GM12878 (cell line): ENCODE results near the gene RRH. TPM values are rescaled to one million over a fixed set of nuclear protein-coding genes. Genes with fewer than 3 reads are reported as not detected.

ENCODE experiments used
- ASH2L ChIP-seq: fragments of 300-600, 200-600 bp; sonication (generic); IDR thresholded peaks from 2 replicates; pipeline ENCODE4 v1.6.1; 2017; ENCODE audit warnings: low read depth, mild to moderate bottlenecking, borderline replicate concordance
- ATF2 ChIP-seq: IDR thresholded peaks from 2 replicates; pipeline ENCODE4 v1.6.1; 2012; ENCODE audit warnings: low read length, inconsistent platforms
- DPF2 ChIP-seq: fragments of 450-650 bp; IDR thresholded peaks from 2 replicates; pipeline ENCODE4 v1.6.1; 2017; ENCODE audit warnings: mild to moderate bottlenecking
- ETV6 ChIP-seq, 2 experiments: fragments of 450-650 bp in 1 of 2; IDR thresholded peaks in 1 of 2; conservative IDR thresholded peaks in 1 of 2; 2 replicates each; pipeline ENCODE4 v1.6.1; 2014; ENCODE audit warnings: antibody characterized with exemption in 1 of 2, borderline replicate concordance in 1 of 2, low read depth in 1 of 2, mild to moderate bottlenecking in 1 of 2, moderate library complexity in 1 of 2
- FOXM1 ChIP-seq: IDR thresholded peaks from 2 replicates; pipeline ENCODE4 v1.6.1; 2012; ENCODE audit warnings: low read depth, mild to moderate bottlenecking, inconsistent platforms, low read length, moderate library complexity
- MEF2A ChIP-seq: IDR thresholded peaks from 2 replicates; pipeline ENCODE4 v1.6.1; 2011; ENCODE audit warnings: low read depth, mild to moderate bottlenecking, low read length, moderate library complexity; ENCODE audit not compliant: insufficient read depth
- MXI1 ChIP-seq: fragments of 150-350 bp; IDR thresholded peaks from 2 replicates; pipeline ENCODE4 v1.6.1; 2011; ENCODE audit warnings: low read depth, mild to moderate bottlenecking, inconsistent platforms, low read length, improper control_type of control experiment
- NFIC ChIP-seq: IDR thresholded peaks from 2 replicates; pipeline ENCODE4 v1.6.1; 2012; ENCODE audit warnings: low read depth, mild to moderate bottlenecking, inconsistent platforms, low read length, moderate library complexity
- PML ChIP-seq: IDR thresholded peaks from 2 replicates; pipeline ENCODE4 v1.6.1; 2012; ENCODE audit warnings: low read length, inconsistent platforms
- PRDM15 ChIP-seq: fragments of 450-650 bp; formaldehyde crosslinking; IDR thresholded peaks from 2 replicates; pipeline ENCODE4 v1.4.0; 2020; ENCODE audit warnings: mild to moderate bottlenecking, moderate library complexity
- TCF12 ChIP-seq: IDR thresholded peaks from 2 replicates; pipeline ENCODE4 v1.6.1; 2011; ENCODE audit warnings: low read depth, mild to moderate bottlenecking, low read length
- ZNF217 ChIP-seq: fragments of 450-650 bp; IDR thresholded peaks from 2 replicates; pipeline ENCODE4 v1.6.1; 2017; ENCODE audit warnings: antibody characterized with exemption, mild to moderate bottlenecking
- polyA plus RNA-seq, 11 experiments: library from polyadenylated mRNA; depleted of rRNA in 4 of 11; unstranded in 6 of 11; stranded (reverse) in 5 of 11; fragments of >200 nt; fragmentation: Nextera tagmentation in 4 of 11; fragmentation: Illumina TruSeq in 1 of 11; extraction: Ambion mirVana in 4 of 11; extraction: Trizol in 1 of 11; gene quantifications; 1 replicate in 1 of 11; 2 replicates in 10 of 11; pipeline versions ENCODE4 v1.2.1 to v1.2.3, GENCODE V29; 2011 to 2016; ENCODE audit warnings: inconsistent platforms in 2 of 11, missing spikeins in 2 of 11, low read depth in 1 of 11
- total RNA-seq, 4 experiments: library from RNA; depleted of rRNA in 3 of 4; stranded (reverse); fragments of >200 nt in 3 of 4; fragmentation: Illumina TruSeq in 1 of 4; extraction: Trizol in 1 of 4; gene quantifications; 2 replicates each; pipeline versions ENCODE4 v1.2.1 to v1.2.3, GENCODE V29; 2013 to 2021
- TF ChIP-seq, protein P1 (sequence below): IDR thresholded peaks from 2 replicates; pipeline ENCODE4 v1.6.1; 2011; ENCODE audit warnings: borderline replicate concordance, low read depth, mild to moderate bottlenecking, moderate library complexity, low read length; ENCODE audit not compliant: insufficient read depth, poor library complexity, severe bottlenecking

Gene RRH
- total and polyA plus RNA-seq, 10 of the 15 experiments (the other 5 are each of a cell fraction or from before 2014, with no cell fraction given): 0.06 to 0.24 (median 0.12) TPM; not detected in 6

GRCh38 chr4:109877400-109877799, 49.6 kb downstream of the RRH start (continued):
- TF ChIP-seq, protein P1, sequence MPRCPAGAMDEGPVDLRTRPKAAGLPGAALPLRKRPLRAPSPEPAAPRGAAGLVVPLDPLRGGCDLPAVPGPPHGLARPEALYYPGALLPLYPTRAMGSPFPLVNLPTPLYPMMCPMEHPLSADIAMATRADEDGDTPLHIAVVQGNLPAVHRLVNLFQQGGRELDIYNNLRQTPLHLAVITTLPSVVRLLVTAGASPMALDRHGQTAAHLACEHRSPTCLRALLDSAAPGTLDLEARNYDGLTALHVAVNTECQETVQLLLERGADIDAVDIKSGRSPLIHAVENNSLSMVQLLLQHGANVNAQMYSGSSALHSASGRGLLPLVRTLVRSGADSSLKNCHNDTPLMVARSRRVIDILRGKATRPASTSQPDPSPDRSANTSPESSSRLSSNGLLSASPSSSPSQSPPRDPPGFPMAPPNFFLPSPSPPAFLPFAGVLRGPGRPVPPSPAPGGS: peak; percentile 36
- TF ChIP-seq DPF2: 0 out of 2 replicates have a peak, but pooled peaks have one; percentile 27
- TF ChIP-seq MEF2A: peak; percentile 95
- no peak for TF ChIP-seq ASH2L
- peak; percentile 46; the same call in 1 of the 2 replicates for TF ChIP-seq ZNF217
- peak; percentile 74 for TF ChIP-seq NFIC
- TF ChIP-seq FOXM1: peak; percentile 49; the same call in 1 of the 2 replicates
- no peak for TF ChIP-seq MXI1
- TF ChIP-seq TCF12: peak; percentile 67; the same call in 1 of the 2 replicates
- 0 out of 2 replicates have a peak, but pooled peaks have one; percentile 37 for TF ChIP-seq PML
- peak; percentile 92 for TF ChIP-seq ATF2
- TF ChIP-seq PRDM15 (CRISPR knock-in tag): no peak
- TF ChIP-seq ETV6 (conservative IDR thresholded peaks at IDR 0.05 in 1 of 2, IDR thresholded peaks at IDR 0.05 in 1 of 2; ENCODE audit: borderline replicate concordance in 1 of 2, low read depth in 1 of 2): peak in 1 of 2 experiments; percentile 19; a peak in 1 of 4 replicates
